Activated CD8-positive, alpha-beta memory T cell treated with anti-CD3 and anti-CD28 coated beads, Interleukin-2, amount 50 U/mL, for 1 hour (primary cell): ENCODE data around the gene DMD.

Experiments used
- DNase-seq: peaks from one replicate; pipeline ENCODE4 v3.0.0-alpha.2; 2020; ENCODE audit errors: extremely low read depth

Gene DMD

GRCh38 chrX:33041141-33041540 lies 170.2 kb downstream of the DMD start:
- no peak for DNase-seq

- no peak for DNase-seq
Observed at GRCh38 chrX:33032700-33033099, 178.6 kb downstream of the DMD start.

- DNase-seq = no peak
Observed at GRCh38 chrX:33014949-33015348, 196.4 kb downstream of the DMD start.

DNA sequence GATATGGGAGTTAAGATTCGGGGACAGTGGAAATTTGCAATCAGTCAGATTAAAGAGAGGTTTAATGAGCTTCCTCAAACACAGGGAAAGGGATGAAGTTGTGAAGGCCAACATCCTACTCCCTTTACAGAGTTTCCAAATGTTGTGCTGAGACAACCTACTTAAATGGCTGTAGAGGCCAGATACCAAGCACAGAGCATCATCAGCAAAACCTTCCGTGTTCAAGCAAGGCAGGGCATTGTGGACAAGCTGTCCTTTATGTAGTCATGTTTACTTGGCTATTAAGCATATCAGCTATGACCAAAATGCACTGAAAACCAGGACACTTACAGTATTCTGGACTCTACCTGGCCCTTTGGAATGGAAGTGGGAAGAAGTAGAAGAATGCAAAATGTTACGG lies 197.3 kb downstream of the DMD start:
- DNase-seq = no peak

DNA sequence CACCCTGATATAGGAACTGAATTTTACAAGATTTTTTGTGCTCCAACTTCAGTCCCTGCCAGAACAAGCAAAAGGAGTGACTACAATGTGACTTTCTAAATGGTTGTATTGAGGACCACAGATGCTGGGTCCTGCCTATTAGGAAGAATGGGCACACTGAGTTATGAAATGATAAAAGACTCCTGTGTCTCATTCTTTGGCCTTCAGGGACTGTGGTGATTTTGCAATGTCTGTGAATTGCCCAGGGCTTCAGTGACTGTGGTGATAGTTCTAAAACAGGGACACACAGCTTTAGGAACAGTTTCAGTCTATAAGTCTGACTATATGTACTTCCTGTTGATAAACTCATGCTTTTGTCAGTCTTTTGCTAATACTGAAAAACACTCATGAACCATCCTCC lies 210.2 kb downstream of the DMD start:
- DNase-seq = no peak

- no peak for DNase-seq
Observed at GRCh38 chrX:32998776-32999175, 212.6 kb downstream of the DMD start.

GRCh38 chrX:32995427-32995826 lies 215.9 kb downstream of the DMD start:
- DNase-seq = no peak

GRCh38 chrX:32987142-32987541 lies 224.2 kb downstream of the DMD start:
- DNase-seq = no peak

DNA sequence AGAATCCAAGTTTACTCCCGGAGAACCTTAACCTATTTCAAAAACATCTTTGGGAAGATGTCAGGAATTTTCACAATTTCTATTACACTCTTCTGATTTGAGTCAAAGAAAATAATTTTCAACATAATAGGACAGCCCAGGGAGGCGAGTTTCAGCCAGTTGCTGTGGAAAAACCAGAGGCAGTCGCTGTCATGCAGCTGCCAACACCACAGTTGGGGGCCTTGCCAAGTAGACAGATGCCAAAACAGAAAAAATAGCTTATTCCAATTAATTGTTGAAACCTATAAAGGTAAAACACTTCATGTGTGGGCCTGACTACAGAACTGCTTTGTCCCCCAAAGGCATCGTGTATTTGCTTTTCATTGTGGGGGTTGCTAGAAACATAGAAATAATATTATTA lies 225.8 kb downstream of the DMD start:
- DNase-seq = no peak

GRCh38 chrX:32966821-32967355 lies 244.5 kb downstream of the DMD start:
- DNase-seq = no peak

- no peak for DNase-seq
Observed at GRCh38 chrX:32954125-32954524, 257.2 kb downstream of the DMD start.

DNA sequence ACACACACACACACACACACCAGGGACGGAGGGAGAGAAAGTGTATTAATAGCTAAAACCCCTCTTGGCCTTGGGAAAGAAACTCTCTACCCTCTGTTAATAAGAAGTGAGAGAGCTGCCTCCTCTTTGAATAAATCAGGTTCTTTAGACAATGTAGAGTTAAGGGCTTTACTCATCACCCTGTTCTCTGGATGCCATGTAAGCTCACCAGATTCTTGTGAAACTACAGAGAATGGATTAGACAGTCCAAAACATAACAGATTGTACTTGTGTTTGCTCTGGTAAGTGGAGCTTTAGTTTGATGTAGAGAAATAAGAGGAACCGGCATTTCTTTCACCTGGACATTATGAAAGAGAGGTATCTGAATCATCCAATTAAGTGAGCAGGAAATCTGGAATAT lies 263.2 kb downstream of the DMD start:
- DNase-seq = no peak

- no peak for DNase-seq
Observed at GRCh38 chrX:32937043-32937442, 274.3 kb downstream of the DMD start.

DNA sequence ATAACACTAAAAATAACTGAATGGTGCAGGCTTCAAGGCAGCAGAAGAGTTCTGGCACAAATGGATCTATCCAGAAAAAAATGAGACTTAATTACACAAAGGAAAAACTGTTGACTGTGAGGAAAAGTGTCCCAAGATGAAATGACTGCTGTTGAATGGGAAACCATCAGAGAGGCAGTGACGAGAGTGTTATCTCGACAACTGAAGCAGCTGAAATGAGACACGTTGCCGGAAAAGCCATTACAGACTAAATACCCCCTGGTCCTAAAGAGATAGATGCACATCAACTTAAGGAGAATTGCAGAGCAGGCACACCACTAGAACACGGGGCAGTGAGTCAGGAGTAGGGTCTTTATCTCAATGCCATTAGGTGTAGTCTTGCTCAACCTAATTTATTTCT lies 277.8 kb downstream of the DMD start:
- no peak for DNase-seq

GRCh38 chrX:32929040-32929439 lies 282.3 kb downstream of the DMD start:
- no peak for DNase-seq

DNA sequence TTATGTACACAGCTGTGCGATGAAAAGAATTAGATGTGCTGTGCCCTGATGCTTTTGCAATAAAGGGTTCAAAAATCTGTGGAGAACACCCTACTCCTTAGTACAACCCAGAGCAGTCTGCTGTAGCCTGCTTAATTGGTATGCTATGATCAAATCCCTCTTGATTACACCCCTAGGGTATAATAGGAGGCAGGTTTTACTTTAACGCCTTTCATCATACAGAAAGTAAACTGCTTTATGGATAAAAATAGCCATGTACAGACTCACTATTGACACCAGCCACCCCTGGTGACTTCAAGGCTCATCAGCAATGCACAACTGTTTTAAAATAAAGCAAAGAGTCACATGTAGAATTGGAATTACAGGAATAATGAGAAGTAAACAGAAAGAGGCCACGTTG lies 315.3 kb downstream of the DMD start:
- DNase-seq = no peak

DNA sequence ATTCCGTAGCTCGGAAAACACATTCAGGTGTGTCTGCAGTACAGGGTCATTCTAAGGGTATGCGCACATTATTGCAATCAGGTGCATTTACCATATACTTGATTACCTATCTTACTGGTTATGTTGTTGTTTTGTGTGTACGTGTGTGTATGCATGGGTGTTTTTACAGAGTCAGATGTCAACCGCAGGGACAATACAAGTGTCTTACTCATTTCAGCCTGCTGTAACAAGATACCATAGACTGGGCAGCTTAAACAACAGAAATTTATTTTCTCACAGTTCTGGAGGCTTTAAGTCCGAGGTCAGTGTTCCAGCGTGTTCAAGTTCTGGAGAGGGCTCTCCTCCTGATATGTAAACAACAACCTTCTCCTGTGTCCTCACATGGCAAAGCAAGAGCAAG lies 316.7 kb downstream of the DMD start:
- no peak for DNase-seq

- no peak for DNase-seq
Observed at GRCh38 chrX:32893751-32894150, 317.6 kb downstream of the DMD start.

DNA sequence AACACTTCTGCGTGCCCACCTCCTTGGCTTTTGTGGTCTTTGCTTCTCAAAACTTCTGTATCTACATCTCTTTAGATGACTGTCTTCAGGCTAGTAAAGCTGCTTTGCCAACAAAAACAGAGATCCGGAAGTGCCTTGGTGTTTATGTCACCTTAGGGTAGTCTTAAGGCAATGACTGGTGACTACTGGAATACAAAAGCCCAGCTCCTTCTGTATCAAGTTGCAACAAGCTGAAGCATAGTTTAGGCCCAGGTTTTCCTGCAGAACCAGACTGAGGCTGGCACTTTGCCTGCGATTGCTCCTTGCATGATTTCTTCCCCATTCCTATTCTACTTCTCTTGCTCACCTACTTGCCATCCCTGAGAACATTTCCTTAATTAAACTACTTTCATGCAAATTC lies 333.8 kb downstream of the DMD start:
- DNase-seq = no peak

DNA sequence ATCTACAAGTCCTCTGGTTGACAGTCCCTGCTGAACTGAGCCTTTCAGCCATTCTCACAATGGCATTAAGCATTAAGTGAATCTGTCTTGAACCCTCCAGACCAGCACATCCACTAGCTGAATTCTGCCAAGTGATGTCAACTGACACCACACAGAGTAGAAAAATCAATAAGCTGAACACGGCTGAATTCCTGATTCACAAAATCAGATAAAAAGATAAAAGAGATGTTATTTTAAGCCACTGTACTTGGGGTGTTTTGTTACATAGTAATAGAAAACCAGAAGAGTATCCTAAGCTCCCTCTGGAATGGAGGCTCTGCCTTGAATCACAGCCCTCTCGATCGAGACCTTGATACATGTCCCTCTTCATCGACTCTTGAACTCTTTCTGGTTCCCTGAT lies 336.5 kb downstream of the DMD start:
- DNase-seq = no peak

GRCh38 chrX:32873786-32874185 lies 337.6 kb downstream of the DMD start:
- DNase-seq = no peak

DNA sequence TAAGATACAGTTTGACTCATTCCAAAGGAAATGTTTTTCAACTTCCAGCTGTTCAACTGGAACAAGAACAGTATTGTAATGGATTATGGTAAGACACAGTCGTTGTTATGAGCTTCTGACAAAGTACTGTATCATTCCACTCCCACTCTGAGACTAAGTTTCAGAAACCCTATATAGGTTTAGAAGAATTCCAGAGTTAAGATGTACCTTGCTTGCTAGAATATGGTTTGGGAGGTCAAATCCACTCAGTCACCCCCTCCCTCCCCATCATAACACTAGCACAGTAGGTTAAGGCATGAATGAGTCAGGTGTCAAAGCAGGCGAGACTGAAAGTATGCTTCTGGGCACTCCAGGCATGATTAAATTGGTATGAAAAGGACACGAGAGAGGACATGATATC lies 339.7 kb downstream of the DMD start:
- DNase-seq = no peak

DNA sequence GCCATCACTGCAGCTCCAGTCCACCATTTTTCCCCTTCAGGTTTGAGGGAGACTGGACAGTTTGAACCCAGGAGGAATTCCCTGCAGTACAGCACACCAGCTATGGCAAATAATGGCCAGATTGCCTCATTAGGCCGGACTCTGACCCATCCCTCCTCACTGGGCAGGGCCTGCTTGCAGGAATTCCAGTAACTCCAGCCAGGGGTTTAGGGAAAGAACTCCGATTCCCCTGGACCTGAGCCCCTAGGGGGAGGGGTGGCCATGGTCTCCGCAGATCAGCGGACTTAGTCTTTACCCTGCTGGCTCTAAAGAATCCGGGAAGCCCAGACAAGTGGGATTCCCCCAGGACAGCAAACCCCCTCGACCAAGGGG lies 342.8 kb downstream of the DMD start:
- DNase-seq = no peak

- DNase-seq = no peak
Observed at GRCh38 chrX:32867781-32868523, 343.4 kb downstream of the DMD start.
